T-helper 17 cell (primary cell): ENCODE results near the gene ARFIP1. TPM values are rescaled to one million over a fixed set of nuclear protein-coding genes. Genes with fewer than 3 reads are reported as not detected.

Source experiments
- ATAC-seq: fragments of 150-1000 bp; cut with Tn5 transposase; 2 replicates; pipeline ENCODE4 v1.10.0; 2021; ENCODE audit warnings: mild to moderate bottlenecking, moderate library complexity
- DNase-seq, 3 donors: peaks; one replicate each; pipeline versions ENCODE4 v3.0.0 to v3.0.0-alpha.2; 2020 to 2021
- H3K9me3 ChIP-seq: one replicate; pipeline ENCODE4 v1.7.0; 2013; ENCODE audit warnings: low read length, mild to moderate bottlenecking; ENCODE audit not compliant: control insufficient read depth, poor library complexity, severe bottlenecking
- H3K27ac Mint-ChIP-seq: one replicate; pipeline ENCODE4 v1.8.0; 2022; ENCODE audit warnings: mild to moderate bottlenecking, moderate library complexity, mixed read lengths
- H3K27me3 Mint-ChIP-seq: one replicate; pipeline ENCODE4 v1.8.0; 2022; ENCODE audit warnings: mixed read lengths
- H3K36me3 Mint-ChIP-seq: one replicate; pipeline ENCODE4 v1.8.0; 2022; ENCODE audit warnings: low read depth, mixed read lengths
- H3K4me1 Mint-ChIP-seq: one replicate; pipeline ENCODE4 v1.8.0; 2022; ENCODE audit warnings: mild to moderate bottlenecking, mixed read lengths
- H3K4me3 Mint-ChIP-seq: one replicate; pipeline ENCODE4 v1.8.0; 2022; ENCODE audit warnings: mild to moderate bottlenecking, moderate library complexity, mixed read lengths
- total RNA-seq, 4 donors: library from RNA in 2 of 4; stranded (reverse) in 2 of 4; gene quantifications; one replicate each; pipeline ENCODE4 v1.2.3 and lab custom pipeline; 2022 to 2026

Gene ARFIP1
- total RNA-seq, 2 donors from 2014 or later, result 6.1 to 14.3 TPM

GRCh38 chr4:152805818-152806217 is 26.1 kb downstream of the ARFIP1 start:
- no peaks in the 10 kb centered on the region for H3K9me3 ChIP-seq
- DNase-seq, result no peak
- peaks cover 15% of the 10 kb centered on the region for H3K4me1 Mint-ChIP-seq
- no peak for ATAC-seq
- no peak overlapping the region for H3K27ac Mint-ChIP-seq
- no peak overlapping the region for H3K4me3 Mint-ChIP-seq
- H3K27me3 Mint-ChIP-seq, result no peaks in the 10 kb centered on the region
- no peaks in the 10 kb centered on the region for H3K36me3 Mint-ChIP-seq

- Mint-ChIP-seq H3K36me3 (no peaks in the 10 kb centered on the region), H3K27me3 (no peaks in the 10 kb centered on the region), H3K27ac (peak overlapping the region; percentile 55), H3K4me3 (no peak overlapping the region), H3K4me1 (peaks cover 8% of the 10 kb centered on the region)
- H3K9me3 ChIP-seq, result no peaks in the 10 kb centered on the region
- no peak for ATAC-seq
- no peak for DNase-seq
Measured at GRCh38 chr4:152806501-152807125, 26.9 kb downstream of the ARFIP1 start.

- peak; percentile 46 for ATAC-seq
- peaks cover 8% of the 10 kb centered on the region for H3K4me1 Mint-ChIP-seq
- H3K27me3 Mint-ChIP-seq, result no peaks in the 10 kb centered on the region
- peaks cover under 1% of the 10 kb centered on the region for H3K36me3 Mint-ChIP-seq
- no peak overlapping the region for H3K4me3 Mint-ChIP-seq
- no peak overlapping the region for H3K27ac Mint-ChIP-seq
- no peak for DNase-seq
- H3K9me3 ChIP-seq, result no peaks in the 10 kb centered on the region
Measured at GRCh38 chr4:152807294-152807829, 27.6 kb downstream of the ARFIP1 start.

GRCh38 chr4:152808670-152809069 is 28.9 kb downstream of the ARFIP1 start:
- DNase-seq (no peak), ATAC-seq (no peak)
- H3K4me3 Mint-ChIP-seq, result no peak overlapping the region
- H3K4me1 Mint-ChIP-seq, result peaks cover 8% of the 10 kb centered on the region
- H3K27me3 Mint-ChIP-seq, result no peaks in the 10 kb centered on the region
- H3K27ac Mint-ChIP-seq, result no peak overlapping the region
- no peaks in the 10 kb centered on the region for H3K9me3 ChIP-seq
- H3K36me3 Mint-ChIP-seq, result peaks cover 5% of the 10 kb centered on the region

GRCh38 chr4:152810715-152811287 is 31.0 kb downstream of the ARFIP1 start:
- peaks cover 10% of the 10 kb centered on the region for H3K36me3 Mint-ChIP-seq
- no peak for ATAC-seq

GRCh38 chr4:152815078-152815477 is 35.3 kb downstream of the ARFIP1 start:
- Mint-ChIP-seq H3K27ac (no peak overlapping the region), H3K36me3 (peaks cover 10% of the 10 kb centered on the region), H3K27me3 (no peaks in the 10 kb centered on the region), H3K4me3 (no peak overlapping the region), H3K4me1 (peaks cover 13% of the 10 kb centered on the region)
- no peaks in the 10 kb centered on the region for H3K9me3 ChIP-seq
- DNase-seq (no peak), ATAC-seq (no peak)

More at GRCh38 chr4:152810715-152811287, 31.0 kb downstream of the ARFIP1 start:
- H3K27ac Mint-ChIP-seq, result no peak overlapping the region
- no peak overlapping the region for H3K4me3 Mint-ChIP-seq
- no peaks in the 10 kb centered on the region for H3K9me3 ChIP-seq
- no peaks in the 10 kb centered on the region for H3K27me3 Mint-ChIP-seq
- no peak for DNase-seq
- peaks cover 8% of the 10 kb centered on the region for H3K4me1 Mint-ChIP-seq

- ATAC-seq (no peak), DNase-seq (no peak)
- H3K9me3 ChIP-seq, result no peaks in the 10 kb centered on the region
- Mint-ChIP-seq H3K36me3 (peaks cover 10% of the 10 kb centered on the region), H3K4me3 (no peak overlapping the region), H3K27ac (no peak overlapping the region), H3K27me3 (no peaks in the 10 kb centered on the region), H3K4me1 (peaks cover 12% of the 10 kb centered on the region)
Measured at GRCh38 chr4:152817331-152817730, 37.6 kb downstream of the ARFIP1 start.

- no peak for DNase-seq
- Mint-ChIP-seq H3K27me3 (no peaks in the 10 kb centered on the region), H3K4me1 (peaks cover 12% of the 10 kb centered on the region), H3K4me3 (no peak overlapping the region), H3K27ac (no peak overlapping the region), H3K36me3 (peaks cover 5% of the 10 kb centered on the region)
- ATAC-seq, result no peak
- H3K9me3 ChIP-seq, result no peaks in the 10 kb centered on the region
Measured at GRCh38 chr4:152819026-152819645, 39.4 kb downstream of the ARFIP1 start.

- no peak overlapping the region for H3K4me3 Mint-ChIP-seq
Measured at GRCh38 chr4:152820073-152820472, 40.3 kb downstream of the ARFIP1 start.

GRCh38 chr4:152822323-152822722 is 42.6 kb downstream of the ARFIP1 start:
- H3K4me1 Mint-ChIP-seq, result peaks cover 7% of the 10 kb centered on the region
- no peak overlapping the region for H3K27ac Mint-ChIP-seq
- ATAC-seq (no peak), DNase-seq (no peak)
- no peaks in the 10 kb centered on the region for H3K27me3 Mint-ChIP-seq
- H3K36me3 Mint-ChIP-seq, result no peaks in the 10 kb centered on the region
- no peak overlapping the region for H3K4me3 Mint-ChIP-seq
- H3K9me3 ChIP-seq, result no peaks in the 10 kb centered on the region

More at GRCh38 chr4:152820073-152820472, 40.3 kb downstream of the ARFIP1 start:
- peaks cover 12% of the 10 kb centered on the region for H3K4me1 Mint-ChIP-seq
- no peaks in the 10 kb centered on the region for H3K27me3 Mint-ChIP-seq
- peaks cover 3% of the 10 kb centered on the region for H3K36me3 Mint-ChIP-seq
- no peak overlapping the region for H3K27ac Mint-ChIP-seq
- H3K9me3 ChIP-seq, result no peaks in the 10 kb centered on the region
- DNase-seq (no peak), ATAC-seq (no peak)

- Mint-ChIP-seq H3K27me3 (no peaks in the 10 kb centered on the region), H3K36me3 (no peaks in the 10 kb centered on the region), H3K27ac (no peak overlapping the region), H3K4me1 (peaks cover 2% of the 10 kb centered on the region), H3K4me3 (no peak overlapping the region)
- ATAC-seq (no peak), DNase-seq (no peak)
- H3K9me3 ChIP-seq, result no peaks in the 10 kb centered on the region
Measured at GRCh38 chr4:152824561-152824960, 44.8 kb downstream of the ARFIP1 start.

- H3K27ac Mint-ChIP-seq, result no peak overlapping the region
- H3K4me3 Mint-ChIP-seq, result no peak overlapping the region
- peaks cover 2% of the 10 kb centered on the region for H3K4me1 Mint-ChIP-seq
- H3K9me3 ChIP-seq, result no peaks in the 10 kb centered on the region
- DNase-seq (no peak), ATAC-seq (no peak)
- no peaks in the 10 kb centered on the region for H3K27me3 Mint-ChIP-seq
- no peaks in the 10 kb centered on the region for H3K36me3 Mint-ChIP-seq
Measured at GRCh38 chr4:152825336-152825735, 45.6 kb downstream of the ARFIP1 start.

GRCh38 chr4:152828122-152828521 is 48.4 kb downstream of the ARFIP1 start:
- no peaks in the 10 kb centered on the region for H3K9me3 ChIP-seq
- Mint-ChIP-seq H3K4me1 (no peaks in the 10 kb centered on the region), H3K27me3 (no peaks in the 10 kb centered on the region), H3K36me3 (no peaks in the 10 kb centered on the region), H3K4me3 (no peak overlapping the region), H3K27ac (no peak overlapping the region)
- no peak for ATAC-seq
- DNase-seq, result no peak
